Muscle of back (tissue), 11 donors: ENCODE data around the gene TBCC. TPM values are rescaled to one million over a fixed set of nuclear protein-coding genes. Genes with fewer than 3 reads are reported as not detected.
"Not testable (repeated sequence)": the region's sequence is repeated elsewhere in the genome, so short reads cannot be mapped to it uniquely, and the experiment has no call there.

ENCODE experiments used
- DNase-seq, 3 donors: peaks; one replicate each; pipeline versions ENCODE4 v3.0.0 to v3.0.0-alpha.2; 2013
- polyA plus RNA-seq, 10 donors: library from polyadenylated mRNA; unstranded; fragments of 120-200 nt; gene quantifications; one replicate each; pipeline ENCODE4 v1.2.1, GENCODE V29; 2013; ENCODE audit not compliant: insufficient read length in 10 of 10

The TBCC gene
- polyA plus RNA-seq, 10 donors = 11.3 to 18.4 (median 15.0) TPM

GRCh38 chr6:42777126-42777822 is 31.4 kb upstream of the TBCC start:
- DNase-seq = no peak

DNA sequence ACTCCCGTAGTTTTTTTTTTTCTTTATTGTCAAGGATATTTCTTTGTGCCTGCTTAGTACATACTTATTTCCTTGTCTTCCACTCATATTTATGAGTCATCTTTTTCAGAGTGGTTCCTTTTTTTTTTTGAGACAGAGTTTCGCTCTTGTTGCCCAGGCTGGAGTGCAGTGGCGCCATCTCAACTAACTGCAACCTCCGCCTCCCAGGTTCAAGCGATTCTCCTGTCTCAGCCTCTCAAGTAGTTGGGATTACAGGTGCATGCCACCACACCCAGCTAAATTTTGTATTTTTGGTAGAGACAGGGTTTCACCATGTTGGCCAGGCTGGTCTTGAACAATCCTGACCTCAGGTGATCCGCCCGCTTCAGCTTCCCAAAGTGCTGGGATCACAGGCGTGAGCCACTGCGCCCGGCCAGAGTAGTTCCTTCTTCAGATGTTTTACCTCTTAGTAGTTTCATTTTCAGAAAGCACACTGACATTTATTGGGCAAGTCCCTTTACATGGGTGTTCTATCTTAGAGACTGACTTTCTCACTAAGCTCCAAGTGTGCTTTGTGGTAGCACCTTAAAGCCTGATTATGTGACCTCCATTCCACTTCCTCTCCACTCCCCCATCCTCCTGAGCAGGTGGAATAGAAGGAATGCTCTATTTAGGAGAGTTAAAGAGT is 29.1 kb upstream of the TBCC start:
- DNase-seq = not testable (repeated sequence)

DNA sequence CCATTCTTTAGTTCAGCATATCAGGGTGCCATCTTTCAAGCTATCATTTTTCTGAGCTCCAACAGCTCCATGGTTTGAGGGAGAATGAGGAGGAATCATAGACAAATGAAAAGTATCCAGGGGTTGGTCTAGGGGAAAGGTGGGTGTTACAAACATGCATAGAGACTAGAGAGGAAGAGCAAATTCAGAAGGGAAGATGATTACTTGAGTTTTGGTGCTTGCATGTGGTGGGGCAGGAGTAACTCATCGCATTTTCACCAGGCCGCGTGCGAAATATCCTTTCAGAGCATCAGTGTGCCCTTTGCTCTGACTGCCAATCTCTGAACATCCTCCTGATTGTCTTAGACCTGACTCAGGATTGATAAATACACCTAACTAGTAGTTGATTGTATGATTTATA is 28.3 kb upstream of the TBCC start:
- DNase-seq = no peak

DNA sequence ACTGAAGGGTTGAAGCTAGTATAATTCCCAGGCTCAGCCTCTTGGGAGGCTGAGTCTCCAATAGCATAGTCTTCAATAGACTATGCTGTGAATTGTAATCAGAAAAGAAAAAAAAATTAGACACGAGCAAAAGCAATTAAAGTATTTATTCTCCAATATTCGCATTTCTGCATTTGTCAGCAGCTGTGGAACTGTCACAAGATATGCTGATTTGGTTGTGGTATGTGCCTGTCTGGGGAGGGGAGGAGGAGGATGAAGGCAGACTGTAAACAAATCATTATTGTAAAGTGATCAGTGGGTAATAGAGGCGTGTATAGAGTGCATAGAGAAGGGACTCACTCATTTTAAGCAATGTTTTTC is 25.8 kb upstream of the TBCC start:
- DNase-seq = no peak

DNA sequence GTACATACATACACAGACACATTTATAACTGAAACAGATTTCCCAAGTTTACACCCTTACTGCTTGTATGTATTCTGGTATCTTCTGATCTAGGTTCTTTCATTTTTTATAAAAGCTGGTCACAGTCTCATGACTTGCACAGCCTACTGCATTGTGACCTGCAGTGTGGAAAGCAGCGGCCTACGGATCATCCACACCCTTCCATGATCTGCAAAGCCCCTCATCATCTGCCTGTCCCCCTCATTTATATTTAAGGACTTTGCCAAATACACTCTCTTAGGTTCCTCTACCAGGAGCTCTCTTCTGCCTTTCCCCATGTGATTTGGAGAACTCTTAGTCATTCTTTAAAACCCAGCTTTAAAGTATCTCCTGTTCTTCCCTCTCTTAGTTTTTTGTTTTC is 23.9 kb upstream of the TBCC start:
- DNase-seq = no peak

DNA sequence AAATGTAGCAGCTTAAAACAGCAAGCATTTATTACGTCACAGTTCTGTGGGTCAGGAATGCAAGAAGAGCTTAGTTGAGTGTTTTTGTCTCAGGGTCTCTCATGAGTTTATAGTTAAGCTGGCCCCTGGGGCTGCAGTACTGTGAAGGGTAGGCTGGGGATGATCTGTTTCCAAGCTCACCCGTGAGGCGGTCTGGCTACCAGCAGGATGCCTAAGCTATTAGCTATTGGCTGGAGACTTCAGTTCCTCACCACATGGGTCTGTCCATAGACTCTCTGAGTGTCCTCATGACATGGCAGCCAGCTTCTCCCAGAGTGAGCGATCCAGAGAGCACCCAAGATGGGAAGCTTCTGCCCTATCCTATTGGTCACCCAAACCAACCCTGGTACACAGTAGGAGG is 23.1 kb upstream of the TBCC start:
- no peak for DNase-seq

- no peak for DNase-seq
Observed at GRCh38 chr6:42766163-42766670, 20.3 kb upstream of the TBCC start.

GRCh38 chr6:42764911-42765648 is 19.2 kb upstream of the TBCC start:
- no peak for DNase-seq

DNA sequence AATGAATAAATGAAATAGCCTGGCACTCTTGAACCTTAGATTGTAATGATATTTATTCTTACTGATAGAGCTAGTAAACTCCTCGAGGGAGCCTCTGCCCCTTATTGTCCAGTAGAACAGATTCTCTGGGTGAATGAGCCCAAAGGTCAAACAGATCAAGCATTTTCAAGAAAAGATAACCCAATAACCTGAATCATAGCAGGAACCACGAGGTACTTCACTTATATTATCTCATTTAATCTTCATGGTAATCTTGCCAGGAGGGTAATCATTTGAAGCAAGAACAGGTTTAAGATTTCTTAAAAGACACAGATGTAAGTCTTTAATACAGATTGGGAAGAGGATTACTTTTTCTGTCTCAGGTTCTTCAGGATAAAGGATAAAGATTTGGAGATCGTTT is 17.0 kb upstream of the TBCC start:
- DNase-seq = no peak

DNA sequence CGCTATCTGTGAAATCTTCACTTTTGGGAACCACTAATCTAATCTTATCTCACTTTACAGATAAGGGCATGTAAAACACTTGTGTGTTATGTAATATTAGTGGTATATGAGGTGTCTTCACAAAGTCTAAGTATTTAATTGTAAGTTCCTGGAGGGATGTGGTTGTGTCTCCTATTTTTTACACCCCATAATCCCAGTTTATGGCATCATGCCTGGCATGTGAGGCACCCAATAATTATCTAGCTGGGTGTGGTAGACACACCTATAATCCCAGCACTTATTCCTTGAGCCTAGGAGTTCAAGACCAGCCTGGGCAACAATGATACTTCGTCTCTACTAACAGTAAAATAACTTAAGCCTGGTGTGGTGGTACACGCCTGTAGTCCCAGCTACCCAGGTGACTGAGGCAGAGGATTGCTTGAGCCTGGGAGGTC is 16.5 kb upstream of the TBCC start:
- DNase-seq = no peak

DNA sequence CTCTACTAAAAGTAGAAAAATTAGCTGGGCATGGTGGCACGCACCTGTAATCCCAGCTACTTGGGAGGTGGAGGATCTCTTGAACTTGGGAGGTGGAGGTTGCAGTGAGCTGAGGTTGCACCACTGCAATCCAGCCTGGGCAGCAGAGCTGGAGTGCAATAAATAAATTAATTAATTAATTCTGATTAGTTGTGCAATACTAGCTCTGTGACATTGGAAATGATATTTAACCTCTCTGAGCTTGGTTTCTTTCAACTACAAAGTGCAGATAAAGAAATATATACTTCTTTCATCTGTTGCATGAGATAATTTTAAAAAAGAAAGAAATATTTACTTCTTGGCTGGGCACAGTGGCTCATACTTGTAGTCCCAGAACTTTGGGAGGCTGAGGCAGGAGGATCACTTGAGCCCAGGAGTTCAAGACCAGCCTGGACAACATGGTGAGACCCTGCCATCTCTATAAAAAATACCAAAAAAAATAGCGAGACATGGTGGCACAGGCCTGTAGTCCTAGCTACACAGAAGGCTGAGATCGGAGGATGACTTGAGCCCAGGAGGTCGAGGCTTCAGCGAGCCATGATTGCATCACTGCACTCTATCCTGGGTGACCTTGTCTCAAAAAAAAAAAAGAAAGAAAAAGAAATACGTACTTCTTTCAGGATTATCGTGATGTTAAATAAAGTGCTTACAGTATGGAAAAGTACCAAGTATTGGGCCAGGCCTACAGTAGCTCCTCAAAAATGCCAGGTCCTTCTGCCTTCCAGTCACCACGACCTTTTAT is 15.6 kb upstream of the TBCC start:
- no peak for DNase-seq

GRCh38 chr6:42758756-42759430 is 13.0 kb upstream of the TBCC start:
- no peak for DNase-seq

GRCh38 chr6:42756722-42757121 is 10.8 kb upstream of the TBCC start:
- no peak for DNase-seq

GRCh38 chr6:42754759-42755158 is 8.9 kb upstream of the TBCC start:
- DNase-seq = no peak

- no peak for DNase-seq
Observed at GRCh38 chr6:42751055-42751454, 5.2 kb upstream of the TBCC start.

DNA sequence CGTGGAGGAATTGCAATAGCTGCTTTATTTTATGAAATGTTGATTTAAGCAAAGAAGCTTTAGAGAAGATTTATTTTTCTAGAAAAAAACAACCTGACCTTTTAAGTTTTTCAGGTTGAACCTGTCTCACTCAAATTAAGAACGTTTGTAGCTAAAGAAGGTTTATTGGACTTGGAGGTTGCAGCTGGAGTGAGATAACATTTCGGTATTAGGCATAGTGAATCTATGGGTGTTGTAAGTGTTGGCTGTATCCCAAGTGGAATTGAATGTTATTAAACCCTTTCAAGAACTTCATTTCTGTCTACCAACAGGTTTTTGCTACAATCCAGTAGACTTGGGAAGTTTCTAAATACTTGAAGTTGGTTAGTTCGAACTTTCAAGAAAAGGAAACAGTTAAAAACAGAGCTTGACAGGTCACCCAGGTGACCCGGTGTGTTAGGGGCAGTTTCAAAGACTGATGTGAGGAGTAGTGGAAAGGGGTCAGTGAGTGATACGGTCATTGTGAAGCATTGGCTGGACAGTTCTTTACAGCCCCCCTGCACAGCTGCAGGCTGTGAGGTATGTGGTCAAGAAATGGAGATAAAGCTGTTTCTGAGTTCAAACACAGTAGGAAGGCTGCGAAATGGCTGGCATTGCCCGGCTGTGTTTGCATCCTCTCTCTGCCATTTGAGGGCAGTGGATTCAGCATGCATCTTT is 2.4 kb upstream of the TBCC start:
- DNase-seq = no peak

DNA sequence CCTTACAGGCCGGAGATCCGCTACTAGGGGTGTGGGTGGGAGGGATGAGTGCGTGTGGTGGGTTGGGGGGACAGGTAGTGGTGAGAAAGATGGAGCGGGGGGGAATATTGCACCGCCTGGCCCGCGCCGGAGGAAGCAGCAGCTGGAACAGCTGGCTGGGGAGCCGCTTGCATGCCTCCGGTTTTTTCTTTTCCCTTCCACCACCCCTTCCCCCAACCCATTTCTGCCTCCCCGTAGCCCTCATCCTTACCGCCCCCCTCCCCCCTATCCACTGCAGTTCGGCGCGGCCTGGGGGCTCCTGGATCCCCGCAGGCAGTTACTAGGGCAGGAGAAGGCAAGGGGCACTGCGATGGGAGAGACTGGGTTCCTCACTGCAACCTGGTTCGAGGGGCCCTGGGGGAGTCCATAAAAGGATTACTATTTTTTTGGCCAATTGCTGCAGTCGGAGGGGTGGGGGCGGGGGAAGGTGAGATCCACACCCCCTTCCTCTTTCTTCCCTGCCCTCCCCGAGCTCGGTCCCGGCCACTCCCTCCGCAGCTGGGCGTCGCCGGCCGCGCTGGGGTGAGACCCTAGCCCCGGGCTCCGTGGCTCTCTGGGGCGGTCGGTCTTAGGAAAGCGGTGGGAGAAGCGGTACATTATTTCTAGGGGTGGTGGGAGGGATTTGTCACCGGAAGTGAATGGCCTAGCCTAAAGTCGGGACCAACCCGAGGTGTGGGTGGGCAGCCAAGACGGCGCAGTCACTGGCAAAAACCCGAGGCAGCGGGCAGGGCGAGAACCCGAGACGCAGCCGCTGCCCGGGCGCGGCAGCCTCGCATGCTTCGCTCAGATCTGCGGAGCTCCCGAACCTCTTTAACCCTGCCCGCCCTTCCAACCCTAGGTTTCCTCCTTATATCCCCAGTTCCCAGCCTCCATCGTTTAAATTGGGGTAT is 824 bp upstream of the TBCC start:
- peak; percentile 89 to 96 (median 92) for DNase-seq

DNA sequence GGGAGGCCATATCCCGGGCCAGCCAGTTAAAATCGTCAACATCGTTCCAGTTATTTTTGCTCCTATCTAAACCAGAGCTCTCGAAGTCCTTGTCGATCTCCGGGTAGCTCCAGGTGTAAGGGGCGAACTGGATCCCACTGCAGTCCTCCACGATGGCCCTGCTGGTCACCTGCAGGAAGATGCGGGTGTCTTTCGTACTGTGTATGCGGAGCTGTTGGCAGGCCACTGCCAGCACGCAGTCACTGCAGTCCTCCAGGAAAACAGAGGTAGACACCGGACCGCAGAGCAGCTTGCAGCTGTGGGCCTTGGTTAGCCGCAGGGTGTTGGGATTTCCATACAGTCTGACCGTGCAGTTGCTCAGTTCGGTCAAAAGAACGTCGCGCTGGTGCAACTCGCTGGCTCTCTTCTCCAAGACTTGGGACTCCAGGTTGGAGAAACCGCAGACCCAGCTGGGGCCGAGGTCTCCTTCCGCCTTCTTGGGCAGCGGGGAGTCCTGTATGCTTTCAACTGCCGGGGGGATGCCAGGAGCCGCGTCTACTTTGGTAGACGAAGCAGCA is 742 bp downstream of the TBCC start:
- DNase-seq = peak in 1 of 3 donors; percentile 22

DNA sequence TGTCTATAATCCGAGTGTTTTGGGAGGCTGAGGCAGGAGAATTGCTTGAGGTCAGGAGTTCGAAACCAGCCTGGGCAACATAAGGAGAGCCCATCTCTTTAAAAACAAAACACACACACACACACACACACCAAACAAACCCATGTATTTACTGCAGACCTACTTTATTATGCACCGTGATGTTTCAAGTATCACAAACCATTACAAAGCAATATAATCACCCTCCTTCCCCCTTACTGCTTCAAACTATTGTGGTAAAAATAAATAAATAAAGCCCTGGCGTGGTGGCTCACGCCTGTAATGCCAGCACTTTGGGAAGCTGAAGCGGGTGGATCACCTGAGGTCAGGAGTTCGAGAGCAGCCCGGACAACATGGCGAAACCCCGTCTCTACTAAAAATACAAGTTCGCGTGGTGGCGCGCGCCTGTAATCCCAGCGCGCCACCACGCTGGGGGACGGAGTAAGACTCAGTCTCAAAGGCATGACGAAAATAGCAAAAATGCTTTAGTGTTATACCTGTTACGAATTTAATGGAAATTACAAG is 1.5 kb downstream of the TBCC start:
- no peak for DNase-seq
